ENCODE measurements around the gene MYO1F. TPM values are rescaled to one million over a fixed set of nuclear protein-coding genes. Genes with fewer than 3 reads are reported as not detected.
A peak's percentile ranks its signal among the peaks of the same experiment; 100 is the strongest.
"Not testable (repeated sequence)": the region's sequence is repeated elsewhere in the genome, so short reads cannot be mapped to it uniquely, and the experiment has no call there.

Gene MYO1F
- total and polyA plus RNA-seq, 5 experiments from 2014 or later, result 4.4 to 65.0 (median 30.1) TPM

- no peak for ATAC-seq
- no peak overlapping the region for H3K4me3 Mint-ChIP-seq
- peak overlapping the region in 2 of 10 donors; percentile 37 to 63 for H3K27ac Mint-ChIP-seq
- DNase-seq, result no peak
- H3K36me3 Mint-ChIP-seq, result peaks cover 0 to 22% (median 19%) of the 10 kb centered on the region in 3 donors
- H3K9me3 Mint-ChIP-seq, result no peaks in the 10 kb centered on the region
- POLR2A ChIA-PET, result interaction anchor here (12.3 kb wide), 1 partner anchor 15 kb away, joined by 104 read pairs; the partner anchor contains the start of gene ZNF414
- H3K27me3 Mint-ChIP-seq, result no peaks in the 10 kb centered on the region
- H3K4me1 Mint-ChIP-seq, result peaks cover 5 to 18% (median 12%) of the 10 kb centered on the region in 4 donors
Observed at GRCh38 chr19:8531470-8531869, 45.8 kb downstream of the MYO1F start.

- Mint-ChIP-seq H3K27ac (no peak overlapping the region), H3K36me3 (peaks cover 0 to 18% (median 17%) of the 10 kb centered on the region in 3 donors), H3K4me1 (peaks cover 5 to 18% (median 11%) of the 10 kb centered on the region in 4 donors), H3K27me3 (no peaks in the 10 kb centered on the region), H3K9me3 (no peaks in the 10 kb centered on the region), H3K4me3 (no peak overlapping the region)
- no peak for DNase-seq
- ATAC-seq, result no peak
- POLR2A ChIA-PET, result interaction anchor here (0.6 to 12.3 kb wide), 2 partner anchors 14 to 75 kb away, joined by 9 to 104 read pairs; partner anchors contain the start of gene ZNF414
Observed at GRCh38 chr19:8530061-8530679, 47.1 kb downstream of the MYO1F start.

GRCh38 chr19:8529369-8530006 is 47.8 kb downstream of the MYO1F start:
- ATAC-seq, result no peak
- no peak overlapping the region for H3K4me3 Mint-ChIP-seq
- H3K27me3 Mint-ChIP-seq, result no peaks in the 10 kb centered on the region
- POLR2A ChIA-PET, result interaction anchor here (12.3 kb wide), 1 partner anchor 13 kb away, joined by 104 read pairs; the partner anchor contains the start of gene ZNF414
- H3K4me1 Mint-ChIP-seq, result peaks cover 5 to 22% (median 13%) of the 10 kb centered on the region in 4 donors
- peaks cover 0 to 20% (median 20%) of the 10 kb centered on the region in 3 donors for H3K36me3 Mint-ChIP-seq
- DNase-seq, result no peak
- no peaks in the 10 kb centered on the region for H3K9me3 Mint-ChIP-seq
- H3K27ac Mint-ChIP-seq, result peak overlapping the region in 4 of 10 donors; percentile 25 to 85 (median 57)

GRCh38 chr19:8528500-8528899 is 48.7 kb downstream of the MYO1F start:
- ATAC-seq (no peak), DNase-seq (no peak)
- POLR2A ChIA-PET, result interaction anchor here (1.0 to 12.3 kb wide), 2 partner anchors 12 to 38 kb away, joined by 8 to 104 read pairs; partner anchors contain the start of gene ZNF414
- Mint-ChIP-seq H3K4me3 (no peak overlapping the region), H3K4me1 (peaks cover 5 to 24% (median 13%) of the 10 kb centered on the region in 4 donors), H3K36me3 (peaks cover 0 to 21% (median 20%) of the 10 kb centered on the region in 3 donors), H3K27me3 (no peaks in the 10 kb centered on the region), H3K27ac (peak overlapping the region in 9 of 10 donors; percentile 20 to 73 (median 50)), H3K9me3 (no peaks in the 10 kb centered on the region)

GRCh38 chr19:8526345-8527091 is 50.7 kb downstream of the MYO1F start:
- Mint-ChIP-seq H3K27ac (peak overlapping the region in 6 of 10 donors; percentile 28 to 88 (median 74)), H3K9me3 (no peaks in the 10 kb centered on the region), H3K27me3 (no peaks in the 10 kb centered on the region), H3K4me3 (peak overlapping the region in 1 of 10 donors; percentile 57), H3K4me1 (peaks cover 5 to 24% (median 13%) of the 10 kb centered on the region in 4 donors), H3K36me3 (peaks cover 0 to 20% (median 17%) of the 10 kb centered on the region in 3 donors)
- POLR2A ChIA-PET, result interaction anchor here (1.0 to 12.3 kb wide), 3 partner anchors 11 to 44 kb away, joined by 3 to 104 read pairs (median 11); partner anchors contain the start of gene ZNF414
- ATAC-seq, result peak in 1 of 2 donors; percentile 30
- DNase-seq, result no peak

GRCh38 chr19:8525401-8525684 is 51.9 kb downstream of the MYO1F start:
- H3K36me3 Mint-ChIP-seq, result peaks cover 0 to 20% (median 15%) of the 10 kb centered on the region in 3 donors
- DNase-seq, result no peak
- no peak overlapping the region for H3K4me3 Mint-ChIP-seq
- no peaks in the 10 kb centered on the region for H3K9me3 Mint-ChIP-seq
- H3K4me1 Mint-ChIP-seq, result peaks cover 8 to 24% (median 17%) of the 10 kb centered on the region in 4 donors
- ATAC-seq, result no peak
- no peaks in the 10 kb centered on the region for H3K27me3 Mint-ChIP-seq
- POLR2A ChIA-PET, result interaction anchor here (0.7 to 12.3 kb wide), 5 partner anchors 9 to 134 kb away, joined by 3 to 104 read pairs (median 8); partner anchors contain the start of gene ZNF414
- H3K27ac Mint-ChIP-seq, result no peak overlapping the region

- Mint-ChIP-seq H3K36me3 (no peaks in the 10 kb centered on the region), H3K4me1 (peaks cover 22 to 57% (median 47%) of the 10 kb centered on the region in 4 donors), H3K4me3 (peak overlapping the region in 4 of 10 donors; percentile 9 to 98 (median 44)), H3K27ac (peak overlapping the region; percentile 66 to 99 (median 88)), H3K27me3 (no peaks in the 10 kb centered on the region), H3K9me3 (no peaks in the 10 kb centered on the region)
- no peak for ATAC-seq
- POLR2A ChIA-PET, result interaction anchor here (0.6 to 19.3 kb wide), 7 partner anchors 9 to 97 kb away, joined by 3 to 802 read pairs (median 5); partner anchors contain the start of gene MYO1F
- DNase-seq, result no peak
Observed at GRCh38 chr19:8519388-8519787, 57.9 kb downstream of the MYO1F start.

- Mint-ChIP-seq H3K27me3 (no peaks in the 10 kb centered on the region), H3K27ac (peak overlapping the region; percentile 94 to 99 (median 98)), H3K4me1 (peaks cover 24 to 63% (median 55%) of the 10 kb centered on the region in 4 donors), H3K36me3 (no peaks in the 10 kb centered on the region), H3K4me3 (peak overlapping the region in 8 of 10 donors; percentile 48 to 98 (median 73)), H3K9me3 (no peaks in the 10 kb centered on the region)
- ATAC-seq (no peak), DNase-seq (no peak)
- POLR2A ChIA-PET, result interaction anchor here (0.6 to 19.3 kb wide), 12 partner anchors 10 to 1342 kb away, joined by 3 to 802 read pairs (median 4); partner anchors contain the start of gene MYO1F
Observed at GRCh38 chr19:8518536-8518935, 58.7 kb downstream of the MYO1F start.

- POLR2A ChIA-PET, result interaction anchor here (0.5 to 19.3 kb wide), 14 partner anchors 11 to 1343 kb away, joined by 3 to 802 read pairs (median 4); partner anchors contain the start of gene MYO1F
- Mint-ChIP-seq H3K27ac (peak overlapping the region; percentile 94 to 99 (median 98)), H3K4me3 (peak overlapping the region; percentile 52 to 98 (median 82)), H3K4me1 (peaks cover 27 to 69% (median 61%) of the 10 kb centered on the region in 4 donors), H3K36me3 (no peaks in the 10 kb centered on the region), H3K9me3 (no peaks in the 10 kb centered on the region), H3K27me3 (no peaks in the 10 kb centered on the region)
- peak; percentile 39 to 40 for ATAC-seq
- peak in 9 of 10 donors; percentile 32 to 82 (median 61) for DNase-seq
Observed at GRCh38 chr19:8517551-8518442, 59.4 kb downstream of the MYO1F start.

GRCh38 chr19:8515317-8515716 is 61.9 kb downstream of the MYO1F start:
- Mint-ChIP-seq H3K36me3 (peaks cover 0 to 2% (median 0%) of the 10 kb centered on the region in 3 donors), H3K4me3 (peak overlapping the region; percentile 90 to 98 (median 94)), H3K27me3 (no peaks in the 10 kb centered on the region), H3K4me1 (peaks cover 27 to 72% (median 65%) of the 10 kb centered on the region in 4 donors), H3K9me3 (no peaks in the 10 kb centered on the region), H3K27ac (peak overlapping the region; percentile 94 to 99 (median 98))
- DNase-seq (peak in 9 of 10 donors; percentile 49 to 89 (median 62)), ATAC-seq (peak; percentile 50 to 68)
- POLR2A ChIA-PET, result interaction anchor here (0.6 to 19.3 kb wide), 7 partner anchors 11 to 1275 kb away, joined by 3 to 802 read pairs (median 37); partner anchors contain the start of genes MYO1F and PRAM1

GRCh38 chr19:8514505-8515009 is 62.7 kb downstream of the MYO1F start:
- not testable (repeated sequence) for H3K9me3 Mint-ChIP-seq, H3K27me3 Mint-ChIP-seq, DNase-seq, H3K36me3 Mint-ChIP-seq, ATAC-seq
- H3K4me3 Mint-ChIP-seq, result peak overlapping the region; percentile 90 to 98 (median 96)
- H3K27ac Mint-ChIP-seq, result peak overlapping the region; percentile 94 to 99 (median 98)
- POLR2A ChIA-PET, result interaction anchor here (0.6 to 19.3 kb wide), 23 partner anchors 8 to 1276 kb away, joined by 3 to 802 read pairs (median 6); partner anchors contain the start of genes HNRNPM, MARCHF2, MYO1F and NDUFA7
- peaks cover 25 to 68% (median 63%) of the 10 kb centered on the region in 4 donors for H3K4me1 Mint-ChIP-seq
